A549 (cell line): Measurements from ENCODE around the gene PRG3. TPM values are rescaled to one million over a fixed set of nuclear protein-coding genes. Genes with fewer than 3 reads are reported as not detected.

Experiments
- ATAC-seq, 2 experiments: fragments of 200-7000 bp in 1 of 2; fragments of >200 bp in 1 of 2; cut with Nextera tagmentation in 1 of 2; cut with Tn5 transposase in 1 of 2; 3 replicates each; pipeline versions ENCODE4 v1.8.0 to v1.9.1; 2018 to 2020; ENCODE audit warnings: mild to moderate bottlenecking in 1 of 2, moderate library complexity in 1 of 2
- CTCF ChIA-PET: fragments of 300-600 bp; sonication (Branson Sonifier 250); formaldehyde crosslinking; extraction: SDS; loops from one replicate; lab custom pipeline; 2021; ENCODE audit warnings: antibody characterized with exemption, inconsistent platforms; lab: Yijun Ruan, JAX
- POLR2A ChIA-PET: fragments of 350-600 bp; formaldehyde crosslinking; extraction: SDS; loops from one replicate; lab custom pipeline; 2021; ENCODE audit warnings: antibody characterized with exemption, inconsistent platforms; lab: Yijun Ruan, JAX
- DNase-seq, 2 experiments: peaks; one replicate each; pipeline versions ENCODE4 v3.0.0 to v3.0.0-alpha.2; 2011 to 2016; ENCODE audit warnings: low read depth in 1 of 2, low spot score in 1 of 2
- FAIRE-seq: peaks from 2 replicates; lab custom pipeline; 2011; peaks lifted over from hg19 to GRCh38; lab: Jason Lieb, UNC
- H3K27ac ChIP-seq, 2 experiments: fragments of >200 bp; sonication (Bioruptor Twin); formaldehyde crosslinking; 3 replicates each; pipeline ENCODE4 v1.5.1; 2016 to 2017
- H3K4me1 ChIP-seq: fragments of >200 bp; sonication (Bioruptor Twin); formaldehyde crosslinking; 3 replicates; pipeline ENCODE4 v1.6.1; 2016
- H3K4me2 ChIP-seq: fragments of >200 bp; sonication (Bioruptor Twin); formaldehyde crosslinking; 3 replicates; pipeline ENCODE4 v1.6.1; 2016
- H3K4me3 ChIP-seq: fragments of >200 bp; sonication (Bioruptor Twin); formaldehyde crosslinking; 3 replicates; pipeline ENCODE4 v1.5.1; 2016
- H3K9me3 ChIP-seq: fragments of >200 bp; sonication (Bioruptor Twin); formaldehyde crosslinking; 3 replicates; pipeline ENCODE4 v1.6.1; 2016
- BCL3 ChIP-seq: fragments of >200 bp; sonication (Bioruptor Twin); formaldehyde crosslinking; IDR thresholded peaks from 3 replicates; pipeline ENCODE4 v1.6.1; 2016
- CBX8 ChIP-seq: fragments of 200-600 bp; sonication (generic); IDR thresholded peaks from 2 replicates; pipeline ENCODE4 v1.6.1; 2016
- CEBPB ChIP-seq, 2 experiments: fragments of >200 bp in 1 of 2; sonication (Bioruptor Twin) in 1 of 2; formaldehyde crosslinking in 1 of 2; IDR thresholded peaks; 2 replicates each; pipeline ENCODE4 v1.6.1; 2012 to 2016
- CHD4 ChIP-seq: fragments of 200-600 bp; sonication (generic); IDR thresholded peaks from 2 replicates; pipeline ENCODE4 v1.6.1; 2016; ENCODE audit warnings: antibody characterized with exemption, mild to moderate bottlenecking, borderline replicate concordance
- CTCF ChIP-seq: fragments of >200 bp; sonication (Bioruptor Twin); formaldehyde crosslinking; IDR thresholded peaks from 3 replicates; pipeline ENCODE4 v1.5.1; 2016
- EP300 ChIP-seq, 2 experiments: fragments of >200 bp; sonication (Bioruptor Twin); formaldehyde crosslinking; IDR thresholded peaks; 2 replicates in 1 of 2; 3 replicates in 1 of 2; pipeline ENCODE4 v1.6.1; 2016 to 2017
- ESRRA ChIP-seq: fragments of 150-350 bp; IDR thresholded peaks from 2 replicates; pipeline ENCODE4 v1.6.1; 2014; ENCODE audit warnings: mild to moderate bottlenecking, low read length, borderline replicate concordance
- FOXS1 ChIP-seq: fragments of 250-450 bp; sonication (Bioruptor Pico); IDR thresholded peaks from 2 replicates; pipeline ENCODE4 v1.5.0; 2020; ENCODE audit warnings: mild to moderate bottlenecking, moderate library complexity
- GATA3 ChIP-seq: IDR thresholded peaks from 2 replicates; pipeline ENCODE4 v1.6.1; 2012; ENCODE audit warnings: borderline replicate concordance
- HEYL ChIP-seq: fragments of 250-450 bp; sonication (Bioruptor Pico); IDR thresholded peaks from 2 replicates; pipeline ENCODE4 v1.8.0; 2021; ENCODE audit warnings: mild to moderate bottlenecking, moderate library complexity
- HMGXB4 ChIP-seq: fragments of 250-450 bp; sonication (Bioruptor Pico); IDR thresholded peaks from 2 replicates; pipeline ENCODE4 v1.5.0; 2021; ENCODE audit warnings: mild to moderate bottlenecking, moderate library complexity, borderline replicate concordance
- HOXB5 ChIP-seq: fragments of 250-450 bp; sonication (Bioruptor Pico); IDR thresholded peaks from 2 replicates; pipeline ENCODE4 v1.5.0; 2020; ENCODE audit warnings: mild to moderate bottlenecking, moderate library complexity
- JUNB ChIP-seq: fragments of >200 bp; sonication (Bioruptor Twin); formaldehyde crosslinking; IDR thresholded peaks from 2 replicates; pipeline ENCODE4 v1.6.1; 2016
- KDM1A ChIP-seq: fragments of 200-600 bp; sonication (generic); IDR thresholded peaks from 2 replicates; pipeline ENCODE4 v1.6.1; 2016; ENCODE audit warnings: low read depth, mild to moderate bottlenecking
- NFE2L2 ChIP-seq: fragments of 150-350 bp; conservative IDR thresholded peaks from 2 replicates; pipeline ENCODE4 v1.6.1; 2014; ENCODE audit warnings: low read length
- NPAS2 ChIP-seq: fragments of 250-450 bp; sonication (Bioruptor Pico); IDR thresholded peaks from 2 replicates; pipeline ENCODE4 v1.8.0; 2022; ENCODE audit warnings: mild to moderate bottlenecking, moderate library complexity, borderline replicate concordance
- PHF8 ChIP-seq: fragments of 200-600 bp; sonication (generic); IDR thresholded peaks from 2 replicates; pipeline ENCODE4 v1.6.1; 2016; ENCODE audit warnings: low read depth, mild to moderate bottlenecking, antibody characterized with exemption, moderate library complexity, borderline replicate concordance
- POLR2AphosphoS2 ChIP-seq: conservative IDR thresholded peaks from 2 replicates; pipeline ENCODE4 v1.6.1; 2012; ENCODE audit warnings: low read length, improper control_type of control experiment, inconsistent platforms
- RCOR1 ChIP-seq: fragments of 150-350 bp; IDR thresholded peaks from 2 replicates; pipeline ENCODE4 v1.6.1; 2014; ENCODE audit warnings: antibody characterized with exemption, low read length, low read depth
- SMC3 ChIP-seq: fragments of >200 bp; sonication (Bioruptor Twin); formaldehyde crosslinking; IDR thresholded peaks from 3 replicates; pipeline ENCODE4 v1.6.1; 2018; ENCODE audit warnings: inconsistent platforms
- SREBF2 ChIP-seq: fragments of 450-650 bp; IDR thresholded peaks from 2 replicates; pipeline ENCODE4 v1.6.1; 2014; ENCODE audit warnings: mild to moderate bottlenecking, moderate library complexity
- USF2 ChIP-seq: fragments of 450-650 bp; IDR thresholded peaks from 2 replicates; pipeline ENCODE4 v1.6.1; 2014; ENCODE audit warnings: antibody characterized with exemption
- ZC3H11A ChIP-seq: fragments of 450-650 bp; IDR thresholded peaks from 2 replicates; pipeline ENCODE4 v1.6.1; 2014; ENCODE audit warnings: antibody characterized with exemption, mild to moderate bottlenecking
- ZFP36 ChIP-seq: fragments of 450-650 bp; IDR thresholded peaks from 2 replicates; pipeline ENCODE4 v1.6.1; 2014; ENCODE audit warnings: borderline replicate concordance; ENCODE audit not compliant: partially characterized antibody
- ZSCAN20 ChIP-seq: fragments of 250-450 bp; sonication (Bioruptor Pico); IDR thresholded peaks from 2 replicates; pipeline ENCODE4 v1.8.0; 2022; ENCODE audit warnings: mild to moderate bottlenecking, moderate library complexity
- WGBS: methylation state at CpG from one replicate; pipeline ENCODE4 v1.1.6; 2017; ENCODE audit errors: missing lambda C conversion rate; 5-methylcytosine and 5-hydroxymethylcytosine counted together
- polyA plus RNA-seq, 4 experiments: library from polyadenylated mRNA; depleted of rRNA in 3 of 4; stranded (reverse); fragments of >200 nt; fragmentation: RNase III in 1 of 4; extraction: RNeasy Plus Mini Kit Qiagen cat#74134 plus additional on column Dnase treatment in 1 of 4; gene quantifications; 2 replicates in 3 of 4; 3 replicates in 1 of 4; pipeline ENCODE4 v1.2.3, GENCODE V29; 2011 to 2017

PRG3 gene
- polyA plus RNA-seq, 2 of the 4 experiments (the other 2 are of a cell fraction): not detected

- H3K9me3 ChIP-seq: peaks cover 15% of the 10 kb centered on the region
- H3K4me1 ChIP-seq: peaks cover 21% of the 10 kb centered on the region
- 73% methylated on average over 4 of the region's 4 CpGs for WGBS
- ATAC-seq (no peak), DNase-seq (no peak), FAIRE-seq (no peak)
- no peak overlapping the region for H3K4me3 ChIP-seq
- peak overlapping the region in 1 of 2 experiments; percentile 66; a peak in 2 of 6 replicates for H3K27ac ChIP-seq
- TF ChIP-seq HOXB5 (CRISPR knock-in tag): no peak
- TF ChIP-seq GATA3: no peak
- no peak for TF ChIP-seq BCL3
- no peak for TF ChIP-seq USF2
- no peak for TF ChIP-seq HEYL (CRISPR knock-in tag)
- no peak for TF ChIP-seq ZSCAN20
- no peak for TF ChIP-seq PHF8
- no peak for TF ChIP-seq ZC3H11A
- TF ChIP-seq CTCF: no peak
- no peak for TF ChIP-seq ZFP36
- TF ChIP-seq POLR2AphosphoS2: no peak
- ChIA-PET CTCF (interaction anchor here (1.2 to 13.0 kb wide), 4 partner anchors 26 to 319 kb away, joined by 3 to 139 read pairs (median 4); no protein-coding TSS in a partner anchor), POLR2A (no interaction called here)
- H3K4me2 ChIP-seq: no peak overlapping the region
Observed at GRCh38 chr11:57353852-57354251, 27.1 kb downstream of the PRG3 start.

- peaks cover 15% of the 10 kb centered on the region for H3K9me3 ChIP-seq
- ATAC-seq: no peak
- no peak for DNase-seq
- no peak for TF ChIP-seq CHD4
- no peak for TF ChIP-seq EP300 (IDR thresholded peaks at IDR 0.05)
- TF ChIP-seq JUNB: no peak
- no peak for TF ChIP-seq NFE2L2
- no peak for TF ChIP-seq KDM1A
- TF ChIP-seq RCOR1: no peak
- no peak for TF ChIP-seq CBX8
- no peak for TF ChIP-seq SMC3
- TF ChIP-seq FOXS1 (CRISPR knock-in tag): no peak
- no peak for TF ChIP-seq NPAS2
- no peak for TF ChIP-seq ZC3H11A
- TF ChIP-seq CEBPB (IDR thresholded peaks at IDR 0.05): no peak
- no peak for TF ChIP-seq SREBF2
- no peak for TF ChIP-seq HMGXB4 (CRISPR knock-in tag)
- no peak for TF ChIP-seq ESRRA
- TF ChIP-seq, all 56 proteins: peak for 0
- Histone ChIP-seq H3K4me1 (peaks cover 16% of the 10 kb centered on the region), H3K4me3 (no peak overlapping the region), H3K4me2 (no peak overlapping the region), H3K27ac (peak overlapping the region in 1 of 2 experiments; percentile 66; a peak in 1 of 6 replicates)
- ChIA-PET CTCF (interaction anchor here (0.7 to 13.0 kb wide), 8 partner anchors 11 to 319 kb away, joined by 3 to 139 read pairs (median 4); partner anchors contain the start of genes SLC43A1 and TIMM10), POLR2A (no interaction called here)
- FAIRE-seq: no peak
- WGBS: 71% methylated on average over 4 of the region's 4 CpGs
Observed at GRCh38 chr11:57353446-57353845, 27.5 kb downstream of the PRG3 start.
